ENCODE data around the gene NOVA2.
A peak's percentile ranks its signal among the peaks of the same experiment; 100 is the strongest.

Gene NOVA2

DNA sequence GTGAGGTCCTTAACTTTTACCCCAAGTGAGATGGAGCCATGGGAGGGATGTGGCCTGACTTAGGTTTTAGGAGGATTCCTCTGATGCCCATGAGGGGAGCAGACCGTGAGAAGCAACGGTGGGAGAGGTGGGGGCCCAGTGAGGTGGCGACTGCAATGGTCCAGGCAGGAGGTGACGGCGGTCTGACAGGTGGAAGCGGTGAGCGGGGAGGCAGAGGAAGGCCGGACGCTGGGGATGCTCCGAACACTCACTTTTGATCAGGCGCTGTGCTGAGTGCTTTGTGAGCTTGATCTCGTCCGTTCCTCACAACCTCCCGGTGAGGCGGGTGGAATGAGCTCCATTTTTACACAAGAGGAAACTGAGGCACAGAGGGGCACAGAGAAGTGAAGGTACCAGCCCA, 11.6 kb downstream of the NOVA2 start:
- DNase-seq (ENCODE audit: low read depth) = no peak

DNA sequence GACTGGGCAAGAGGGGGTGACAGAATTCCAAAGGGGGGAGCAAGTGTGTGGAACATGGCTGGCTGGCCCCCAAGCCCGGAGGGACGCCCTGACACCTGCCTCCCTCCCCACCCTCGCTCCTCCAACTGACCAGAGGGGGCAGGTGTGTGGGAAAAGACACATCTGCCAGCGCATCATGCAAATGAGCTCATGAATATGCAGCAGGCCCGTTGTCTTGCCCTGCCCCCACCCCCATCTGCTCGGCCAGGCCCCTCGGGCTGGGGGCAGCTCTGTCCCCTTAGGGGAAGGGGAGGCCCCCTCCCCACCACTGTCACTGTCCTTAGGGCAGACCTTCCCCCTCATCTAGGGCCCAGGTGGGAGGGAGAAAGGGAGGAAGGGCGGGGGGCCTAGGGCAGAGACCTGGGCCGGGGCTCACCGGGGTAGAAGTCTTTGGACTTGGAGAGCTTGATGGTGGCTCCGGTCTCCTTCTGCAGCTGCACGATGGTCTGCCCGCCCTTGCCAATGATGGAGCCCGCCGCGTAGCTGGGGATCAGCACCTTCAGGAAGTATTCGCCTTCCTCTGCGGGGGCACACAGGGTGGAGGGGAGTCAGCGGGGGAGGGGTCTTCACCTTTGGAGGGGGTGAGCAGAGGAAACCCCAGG, 12.9 kb downstream of the NOVA2 start:
- no peak for DNase-seq (ENCODE audit: low read depth)

DNA sequence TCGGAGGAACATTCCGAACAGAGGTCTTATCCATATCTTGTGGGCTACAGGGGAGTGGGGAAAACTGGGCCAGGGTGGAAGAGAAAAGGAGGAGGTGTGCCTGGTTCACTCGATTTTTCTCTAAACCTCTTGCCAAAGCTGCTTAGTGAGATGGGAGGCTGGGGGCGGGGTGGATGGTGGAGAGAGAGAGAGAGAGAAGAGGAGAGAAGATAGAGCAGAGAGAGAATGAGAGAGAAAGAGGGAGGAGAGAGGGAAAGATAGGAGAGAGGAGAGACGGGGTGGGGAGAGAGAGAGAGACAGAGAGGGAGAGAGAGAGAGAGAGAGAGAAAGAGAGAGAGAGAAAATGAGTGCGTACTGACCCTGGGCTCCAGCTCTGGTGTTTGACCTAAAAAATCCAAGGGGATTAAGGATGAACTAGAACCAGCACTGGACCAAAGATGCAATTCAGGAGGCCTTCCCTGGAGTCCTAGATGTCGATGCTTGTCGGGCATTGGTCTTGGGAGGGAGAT, 14.1 kb downstream of the NOVA2 start:
- DNase-seq (ENCODE audit: low read depth) = no peak

DNA sequence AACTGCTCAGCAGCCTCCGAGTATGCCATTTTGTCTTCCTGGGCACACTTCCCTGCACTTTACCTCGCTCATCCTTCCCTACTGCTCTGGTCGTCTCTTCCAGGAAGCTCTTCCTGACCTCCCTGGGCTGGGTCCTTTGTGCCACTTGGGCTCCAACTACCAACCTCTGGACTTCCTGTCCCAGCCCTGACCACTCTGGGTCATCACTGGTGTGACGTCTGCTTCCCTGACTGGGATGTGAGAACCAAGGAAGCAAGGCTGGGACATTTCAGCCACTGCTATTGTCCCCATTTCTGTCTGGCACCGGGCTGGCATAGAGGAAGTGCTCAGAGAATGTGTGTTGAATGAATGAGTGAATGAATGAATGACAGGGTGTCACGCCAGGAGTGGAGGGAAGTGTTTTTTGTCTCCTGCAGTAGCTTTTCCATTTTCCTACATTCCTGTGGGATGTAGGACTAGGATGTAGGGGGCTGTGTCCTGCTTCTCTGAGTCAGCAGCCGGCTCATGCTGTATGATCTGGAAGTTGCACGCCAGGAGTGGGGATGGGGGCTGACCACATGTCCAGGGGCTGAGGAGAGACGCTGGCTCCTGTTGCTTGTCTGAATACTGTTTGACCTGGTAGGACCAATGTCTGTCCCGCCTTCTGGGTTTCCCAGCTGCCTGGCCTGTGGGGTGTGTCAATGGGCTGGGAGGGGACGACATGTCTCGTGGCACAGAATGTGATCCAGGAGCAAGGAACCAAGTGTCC, 14.7 kb downstream of the NOVA2 start:
- no peak for DNase-seq (ENCODE audit: low read depth)

DNA sequence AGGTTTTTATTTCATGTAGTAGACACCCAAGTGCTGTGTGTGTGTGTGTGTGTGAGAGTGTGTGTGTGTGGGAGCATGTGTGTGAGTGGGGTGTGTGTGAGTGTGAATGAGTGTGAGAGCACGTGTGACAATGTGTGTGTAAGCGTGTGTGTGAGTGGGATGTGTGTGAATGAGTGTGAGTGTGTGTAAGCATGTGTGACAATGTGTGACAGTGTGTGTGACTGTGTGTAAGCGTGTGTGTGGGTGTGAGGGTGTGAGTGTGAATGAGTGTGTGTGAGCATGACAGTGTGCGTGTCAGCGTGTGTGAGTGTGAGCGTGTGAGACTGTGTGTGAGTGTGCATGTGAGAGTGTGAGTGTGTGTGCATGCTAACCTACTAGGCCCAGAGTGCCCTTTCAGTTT, 15.3 kb downstream of the NOVA2 start:
- no peak for DNase-seq (ENCODE audit: low read depth)

DNA sequence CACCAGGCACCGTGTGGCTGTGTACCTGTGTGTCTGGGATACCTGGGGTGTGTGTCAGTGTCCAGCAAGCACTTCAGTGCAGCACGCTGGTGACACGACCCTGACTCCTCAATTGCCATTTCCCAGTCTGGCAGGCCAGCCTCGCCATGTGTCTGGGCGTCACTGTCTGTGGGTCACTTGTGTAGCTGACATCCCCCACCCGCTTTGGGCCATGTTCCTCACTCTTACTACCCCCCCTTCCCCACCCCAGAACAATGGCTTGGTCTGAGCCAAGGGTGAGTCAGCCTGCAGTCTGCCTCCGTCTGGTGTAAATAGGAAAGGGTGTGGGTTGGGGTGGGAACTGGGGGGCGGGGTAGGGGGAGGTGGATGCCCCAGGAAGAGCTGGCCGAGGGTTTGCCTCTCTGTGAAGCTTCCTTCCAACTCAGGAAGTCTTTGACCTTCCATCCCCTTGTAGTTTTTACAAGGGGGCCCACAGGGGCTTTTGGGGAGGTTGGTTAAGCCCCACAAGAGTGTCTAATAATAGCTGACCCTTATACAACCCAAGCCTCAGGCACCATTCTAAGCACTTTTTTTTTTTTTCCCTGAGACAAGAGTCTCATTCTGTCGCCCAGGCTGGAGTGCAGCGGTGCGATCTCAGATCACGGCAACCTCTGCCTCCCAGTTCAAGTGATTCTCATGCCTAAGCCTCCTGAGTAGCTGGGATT, 17.6 kb downstream of the NOVA2 start:
- no peak for DNase-seq (ENCODE audit: low read depth)

DNA sequence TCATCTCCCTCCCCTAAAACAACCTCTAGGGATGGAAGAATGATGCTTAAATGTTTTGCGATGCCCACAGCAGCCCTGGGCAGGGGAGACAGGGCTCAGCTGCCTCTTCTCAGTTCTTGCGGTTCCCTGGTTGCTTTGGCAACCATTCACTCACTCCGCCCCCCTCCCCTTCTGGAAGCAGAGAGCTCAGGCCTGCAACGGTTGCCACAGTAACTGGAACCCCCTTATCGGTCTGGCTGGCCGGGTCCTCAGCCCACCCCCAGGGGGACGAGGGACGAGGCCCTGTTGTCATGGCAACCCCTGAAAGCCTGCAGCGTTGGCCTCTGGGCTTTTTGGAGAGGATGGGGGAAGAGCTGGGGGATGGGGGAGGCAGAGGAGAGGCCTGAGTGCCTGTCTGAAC, 19.5 kb downstream of the NOVA2 start:
- no peak for DNase-seq (ENCODE audit: low read depth)

DNA sequence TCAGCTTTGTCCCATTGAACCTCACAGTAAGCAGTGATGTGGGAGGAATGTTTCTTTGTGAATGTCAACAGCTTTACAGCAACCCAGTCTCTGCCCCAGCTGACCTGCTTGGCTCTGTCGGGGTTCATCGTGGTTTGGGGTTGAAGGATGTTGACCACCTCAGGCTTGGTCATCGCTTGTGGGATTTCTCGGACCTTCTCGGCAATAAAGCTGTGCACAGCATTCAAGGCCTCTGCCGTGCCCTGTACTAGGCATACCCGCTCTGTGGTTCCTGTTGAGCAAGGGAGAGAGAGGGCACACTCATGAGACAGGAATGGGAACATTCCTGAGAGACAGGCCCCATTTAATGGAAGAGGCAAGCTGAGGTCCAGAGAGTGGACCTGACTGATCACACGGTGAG, 20.0 kb downstream of the NOVA2 start:
- no peak for DNase-seq (ENCODE audit: low read depth)

DNA sequence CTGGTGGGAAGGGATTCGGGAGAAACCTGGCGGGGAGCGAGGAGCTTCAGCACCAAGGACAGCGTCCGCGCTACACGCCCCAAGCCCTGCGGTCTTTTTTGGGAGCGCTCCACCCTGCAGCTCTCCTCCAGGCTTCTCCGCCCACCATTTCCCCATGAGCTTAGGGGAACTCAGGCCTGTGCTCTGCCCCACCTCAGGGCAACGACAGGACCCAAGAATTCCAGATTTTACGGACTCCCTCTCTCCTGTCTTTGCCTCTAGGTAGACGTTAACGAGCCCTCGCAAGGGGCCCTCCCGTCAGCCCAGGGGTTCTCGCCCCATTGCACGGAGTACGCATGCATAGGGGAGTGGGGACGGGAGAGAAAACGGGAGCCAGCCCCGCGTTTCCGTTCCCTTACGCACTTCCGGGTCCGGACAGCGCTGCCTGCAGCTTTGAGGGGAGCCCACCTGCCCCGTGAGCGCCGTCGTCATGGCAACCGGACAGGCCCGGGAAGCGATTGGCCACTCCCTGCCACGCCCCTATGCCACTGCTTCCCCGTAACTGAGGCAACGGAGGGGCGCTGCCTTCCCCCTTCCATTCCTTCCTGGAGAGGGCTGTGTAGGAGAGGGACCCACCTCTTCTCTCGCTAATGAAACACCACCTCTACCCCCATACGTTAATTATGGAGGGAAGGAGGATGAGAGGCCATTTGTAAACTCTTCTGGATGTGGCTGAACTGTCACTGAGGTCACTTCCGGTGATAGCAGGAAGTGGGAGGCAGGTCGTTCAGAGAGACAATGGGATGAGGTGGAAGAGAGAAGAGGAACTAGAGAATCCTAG, 20.8 kb downstream of the NOVA2 start:
- peak; percentile 22 for DNase-seq (ENCODE audit: low read depth)

DNA sequence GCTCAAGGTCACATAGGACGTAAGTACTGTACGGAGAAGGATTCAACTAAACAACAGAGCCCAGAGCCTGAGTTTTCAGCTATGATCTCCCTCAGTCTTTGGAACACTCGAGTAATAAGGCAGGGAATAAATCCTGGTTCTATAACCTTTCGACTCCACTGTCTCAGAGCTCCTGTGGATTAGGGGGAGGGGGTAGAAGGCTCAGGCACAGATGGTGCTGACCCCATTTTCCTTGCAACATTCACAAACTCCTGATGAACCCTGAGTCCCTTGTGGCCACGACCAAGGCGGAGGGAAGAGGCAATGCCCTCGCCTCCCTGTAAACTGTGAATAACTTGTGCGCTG, 21.4 kb downstream of the NOVA2 start:
- no peak for DNase-seq (ENCODE audit: low read depth)

DNA sequence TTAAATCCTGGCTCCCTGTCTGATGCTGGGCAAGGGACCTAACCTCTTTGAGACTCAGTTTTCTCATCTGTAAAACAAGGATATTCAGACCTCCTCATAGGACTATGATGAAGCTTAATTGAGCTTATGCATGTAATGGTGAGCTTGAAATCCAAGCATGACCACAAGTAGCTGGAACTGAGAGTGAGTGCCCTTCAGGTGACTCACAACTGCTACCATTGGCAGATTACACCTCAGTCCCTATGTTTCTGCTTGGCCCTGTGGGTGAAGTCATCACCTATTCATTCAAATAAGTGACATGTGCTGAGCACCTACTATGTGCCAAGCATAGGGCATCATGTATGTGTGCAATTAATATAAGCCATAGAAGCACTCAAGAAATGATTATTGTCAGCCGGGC, 25.7 kb downstream of the NOVA2 start:
- DNase-seq (ENCODE audit: low read depth) = no peak

DNA sequence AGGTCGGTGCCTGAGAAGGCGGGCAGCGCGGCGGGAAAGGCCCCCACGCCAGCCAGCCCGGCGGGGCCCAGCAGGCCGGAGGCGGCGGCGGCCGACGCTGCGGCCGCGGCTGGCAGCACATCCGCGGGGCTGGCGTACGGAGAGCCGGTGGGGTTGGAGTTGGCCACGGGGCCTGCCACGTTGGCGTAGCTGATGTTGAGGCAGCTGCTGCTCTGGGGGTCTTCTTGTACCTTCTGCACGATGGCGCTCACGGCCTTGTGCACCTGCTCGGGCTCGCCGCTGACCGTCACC, 33.2 kb downstream of the NOVA2 start:
- DNase-seq (ENCODE audit: low read depth) = no peak

DNA sequence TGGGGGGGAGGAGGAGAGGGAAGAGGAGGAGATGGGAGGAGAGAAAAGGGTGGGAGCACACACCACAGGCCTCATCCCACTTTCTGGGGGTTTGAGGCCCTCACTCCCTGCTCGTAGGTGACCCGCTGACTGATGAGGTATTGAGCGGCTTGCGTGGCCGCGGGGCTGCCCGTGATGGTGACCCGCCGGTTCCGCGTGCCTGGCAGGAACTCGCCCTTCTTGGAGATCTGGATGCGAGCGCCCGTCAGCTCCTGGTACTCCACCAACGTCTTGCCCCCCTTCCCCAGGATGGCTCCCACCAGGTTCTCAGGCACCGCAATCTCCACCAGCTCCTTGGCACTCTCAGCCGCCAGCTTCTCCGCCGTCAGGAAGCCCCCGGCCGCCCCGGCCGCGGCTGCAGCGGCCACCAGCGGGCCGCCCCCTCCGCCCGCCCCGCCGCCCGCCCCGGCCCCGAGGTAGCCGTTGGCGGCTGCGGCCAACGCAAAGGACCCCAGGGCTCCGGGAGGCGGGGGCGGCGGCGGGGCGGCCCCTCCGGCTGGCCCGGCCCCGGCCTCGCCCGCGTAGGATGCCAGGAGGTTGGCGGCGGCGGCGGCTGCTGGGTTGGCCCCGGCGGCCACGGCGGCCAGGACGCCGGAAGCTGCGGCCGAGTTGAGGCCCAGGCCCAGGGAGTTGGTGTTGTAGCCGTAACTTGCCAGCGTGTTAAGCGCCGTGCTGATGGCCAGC, 33.7 kb downstream of the NOVA2 start:
- no peak for DNase-seq (ENCODE audit: low read depth)

DNA sequence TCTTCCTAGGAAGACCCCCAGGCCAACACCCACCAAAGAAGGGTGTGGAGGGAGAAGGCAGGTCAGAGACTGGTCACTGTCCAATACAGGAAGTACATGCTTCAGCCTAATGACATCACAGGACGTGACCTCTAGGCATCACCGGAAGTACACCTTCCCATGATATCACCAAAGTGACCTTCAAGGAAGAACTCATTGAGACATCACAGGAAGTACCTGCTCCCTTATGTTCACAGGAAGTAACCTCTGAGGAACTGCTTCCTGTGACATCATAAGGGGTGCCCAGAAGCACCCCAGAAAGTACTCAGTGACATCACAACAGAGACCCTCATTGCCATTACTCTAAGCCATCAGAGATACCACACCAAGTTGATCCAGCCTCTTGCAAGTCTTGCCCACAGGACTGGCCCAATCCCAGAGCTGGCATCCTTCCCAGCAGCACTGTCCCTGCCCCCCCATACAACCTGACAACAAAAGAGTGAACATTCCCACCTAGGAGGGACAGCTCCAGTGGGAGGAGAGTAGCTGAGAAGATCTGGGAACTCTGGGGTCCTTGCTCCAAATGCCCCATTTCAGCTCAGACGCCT, 34.8 kb downstream of the NOVA2 start:
- DNase-seq (ENCODE audit: low read depth) = no peak

DNA sequence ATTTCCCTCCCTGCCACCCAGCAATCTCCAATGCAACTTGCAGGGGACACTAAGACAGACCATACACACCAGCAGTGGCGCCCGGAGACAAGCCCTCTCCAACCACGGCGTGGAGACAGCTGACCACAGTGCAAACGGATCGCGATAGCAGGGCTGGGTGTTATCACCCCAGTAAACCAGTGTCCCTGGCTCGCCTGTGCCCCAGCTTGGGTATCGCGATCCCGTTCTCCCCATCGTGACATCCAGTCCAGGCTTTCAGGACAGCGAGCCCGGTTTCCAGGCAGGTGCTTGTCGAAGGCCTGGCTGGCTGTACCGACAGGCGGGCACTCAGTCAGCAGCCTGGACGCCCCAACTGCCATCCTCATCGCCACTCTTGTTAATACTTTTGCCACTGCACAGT, 38.4 kb downstream of the NOVA2 start:
- no peak for DNase-seq (ENCODE audit: low read depth)

DNA sequence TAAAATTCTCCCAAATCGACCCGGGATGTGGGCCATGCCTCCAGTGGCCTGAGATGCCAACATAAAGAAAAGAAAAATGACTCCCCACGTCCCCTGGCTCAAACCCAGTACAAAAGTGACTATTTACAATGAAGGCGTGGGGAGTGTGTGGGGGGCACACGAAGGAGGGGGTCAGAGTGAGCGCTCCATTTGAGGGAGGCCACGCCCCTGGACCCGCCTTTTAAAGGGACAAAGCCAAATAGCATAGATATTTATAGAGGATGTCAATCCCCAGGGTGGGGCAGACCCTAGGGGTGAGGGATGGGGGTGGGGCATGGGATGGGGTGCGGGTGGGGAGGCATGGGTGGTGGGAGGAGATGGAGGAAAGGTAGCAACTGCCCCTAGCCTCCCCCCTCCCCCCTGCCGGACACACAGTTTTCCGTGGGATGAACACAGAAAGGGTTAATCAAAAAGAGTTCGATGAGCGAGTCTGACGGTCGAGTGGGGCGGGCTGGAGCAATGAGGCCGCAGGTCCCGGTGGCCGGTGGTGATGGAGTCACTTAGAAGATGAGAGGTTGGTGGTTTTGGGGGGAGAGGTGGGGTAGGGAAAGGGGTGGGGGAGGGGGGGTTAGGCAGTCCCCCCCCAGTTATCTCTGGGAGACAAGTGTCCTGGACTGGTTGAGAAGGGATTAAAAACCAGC, 39.0 kb downstream of the NOVA2 start:
- DNase-seq (ENCODE audit: low read depth) = no peak

DNA sequence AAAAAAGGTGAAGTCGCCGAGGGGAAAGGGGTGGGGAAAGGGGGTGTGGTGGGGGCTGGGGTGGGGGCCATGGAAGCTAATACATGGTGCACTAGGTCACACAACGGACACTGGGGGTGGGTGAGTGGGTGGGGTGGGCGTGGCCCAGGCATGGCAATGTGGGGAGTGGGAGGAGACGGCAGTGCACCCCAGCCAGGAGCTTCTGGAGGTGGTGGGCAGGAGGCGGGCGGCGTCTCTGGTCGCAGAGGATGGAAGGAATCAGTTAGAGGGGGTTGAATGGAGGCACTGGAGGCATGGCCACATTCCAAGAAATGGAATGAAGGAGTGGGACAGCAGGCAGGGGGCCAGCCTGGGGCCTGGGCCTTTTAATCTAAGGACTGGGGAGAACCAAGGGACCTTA, 39.9 kb downstream of the NOVA2 start:
- DNase-seq (ENCODE audit: low read depth) = no peak

DNA sequence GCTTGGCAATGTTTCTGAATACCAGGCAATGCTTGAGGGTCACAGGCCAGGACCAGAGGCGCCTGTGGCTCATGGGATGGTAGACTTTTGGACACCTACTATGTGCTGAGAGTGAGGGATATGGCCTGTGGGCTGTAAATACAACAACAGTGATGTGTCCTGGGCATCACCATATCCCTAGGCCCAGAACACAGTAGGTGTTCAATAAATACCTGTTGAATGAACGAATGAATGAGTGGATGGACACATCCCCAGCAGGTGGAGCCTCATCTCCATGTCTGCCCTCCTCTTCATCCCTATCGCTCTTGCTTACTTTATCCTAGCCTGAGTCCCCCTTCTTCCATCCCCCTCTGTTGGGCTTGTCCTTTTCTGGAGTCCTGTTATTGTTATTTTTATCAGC, 42.6 kb downstream of the NOVA2 start:
- DNase-seq (ENCODE audit: low read depth) = no peak

DNA sequence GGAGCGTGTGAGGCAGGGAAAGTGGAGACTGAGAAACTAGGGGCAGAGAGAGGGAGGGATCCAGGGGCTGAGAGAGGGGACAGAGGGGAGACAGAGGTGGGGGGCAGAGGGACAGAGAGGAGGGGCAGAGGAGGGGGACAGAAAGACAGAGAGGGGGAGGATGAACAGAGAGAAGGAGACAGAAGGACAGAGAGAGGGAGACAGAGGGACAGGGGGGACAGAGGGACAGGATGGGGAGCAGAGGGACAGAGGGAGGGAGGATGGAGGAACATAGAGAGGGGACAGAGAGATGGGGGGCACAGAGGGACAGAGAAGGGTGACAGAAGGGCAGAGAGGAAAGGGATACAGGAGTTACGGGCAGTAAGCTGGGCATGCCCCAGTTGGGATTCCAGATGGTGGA, 44.4 kb downstream of the NOVA2 start:
- no peak for DNase-seq (ENCODE audit: low read depth)

DNA sequence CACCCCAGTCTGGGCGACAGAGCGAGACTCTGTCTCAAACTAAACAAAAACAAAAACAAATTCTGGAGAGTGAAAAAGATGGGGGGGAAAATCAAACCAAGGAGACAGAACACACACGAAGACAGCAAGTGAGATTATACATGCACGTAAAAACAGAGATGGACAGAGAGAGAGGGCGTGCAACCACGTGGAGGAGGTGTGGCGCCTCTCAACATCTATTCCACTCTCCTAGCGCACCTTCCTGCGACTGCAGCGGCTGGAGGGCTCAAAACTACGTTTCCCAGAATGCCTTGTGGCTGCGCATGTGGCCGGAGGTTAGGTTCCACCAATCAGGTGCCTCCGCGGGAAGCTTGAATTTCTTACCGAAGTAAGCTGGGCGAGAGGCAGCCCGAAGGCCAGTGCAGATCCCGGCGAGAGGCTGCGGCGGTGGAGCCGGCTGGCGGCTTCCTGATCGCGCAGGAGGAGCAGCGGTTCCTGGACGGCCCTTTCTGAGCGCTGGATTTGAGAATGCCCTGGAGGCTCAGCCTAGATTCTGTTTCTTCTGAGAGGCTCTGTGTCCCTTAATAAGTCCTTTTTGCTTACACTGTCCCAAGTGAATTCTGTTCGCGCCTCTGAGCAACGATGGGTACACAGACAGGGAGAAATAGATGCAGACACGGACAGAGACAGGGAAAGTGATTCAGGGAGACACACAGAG, 46.0 kb downstream of the NOVA2 start:
- DNase-seq (ENCODE audit: low read depth) = peak; percentile 79
